HG03558 (cell line): ENCODE data around the gene BGN.

Experiments used
- ATAC-seq: cut with Tn5 transposase; IDR thresholded peaks from one replicate; pipeline ENCODE4 v1.9.1; 2021; ENCODE audit warnings: moderate number of reproducible peaks; ENCODE audit not compliant: unreplicated experiment; ENCODE audit errors: extremely low read depth

The BGN gene

DNA sequence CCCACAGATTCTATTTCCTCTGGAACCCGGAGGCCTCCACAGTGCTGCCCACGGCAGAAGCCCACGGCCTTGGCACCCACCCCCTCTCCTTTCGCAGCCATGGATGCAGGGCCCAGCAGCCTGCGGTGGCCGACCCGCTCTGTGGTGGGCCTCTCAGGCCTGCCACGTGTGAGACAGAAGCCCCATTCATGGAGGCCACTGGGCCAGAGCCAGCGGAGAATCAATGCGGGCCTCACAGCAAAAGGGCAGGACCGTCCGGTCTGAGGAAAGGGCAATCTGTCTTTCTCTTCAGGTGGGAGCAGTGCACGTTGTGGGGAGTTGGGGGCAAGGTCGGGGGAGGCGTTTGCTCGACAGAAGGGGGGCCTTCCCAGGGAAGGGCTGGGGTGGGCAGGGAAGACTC is 16.0 kb upstream of the BGN start:
- ATAC-seq, result no peak

DNA sequence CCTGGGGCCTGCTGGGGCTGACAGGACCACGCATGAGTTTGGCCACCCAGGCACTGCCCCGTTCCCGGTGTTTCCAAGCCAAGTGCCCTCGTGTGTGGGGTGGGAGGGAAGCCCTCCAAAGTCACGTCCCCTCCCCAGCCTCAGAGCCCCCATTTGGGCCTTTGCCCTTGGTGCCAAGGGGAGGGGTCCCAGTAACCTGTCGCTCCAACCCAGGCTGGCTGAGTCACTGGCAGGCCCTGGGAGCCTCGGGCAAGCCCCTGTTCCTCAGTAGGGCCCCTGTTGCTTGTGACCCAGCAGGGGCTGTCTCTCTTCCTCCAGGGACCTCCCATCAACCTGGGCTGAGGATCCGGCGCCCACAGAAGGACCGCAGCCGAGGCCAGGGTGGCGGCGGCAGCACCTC is 13.7 kb upstream of the BGN start:
- no peak for ATAC-seq

DNA sequence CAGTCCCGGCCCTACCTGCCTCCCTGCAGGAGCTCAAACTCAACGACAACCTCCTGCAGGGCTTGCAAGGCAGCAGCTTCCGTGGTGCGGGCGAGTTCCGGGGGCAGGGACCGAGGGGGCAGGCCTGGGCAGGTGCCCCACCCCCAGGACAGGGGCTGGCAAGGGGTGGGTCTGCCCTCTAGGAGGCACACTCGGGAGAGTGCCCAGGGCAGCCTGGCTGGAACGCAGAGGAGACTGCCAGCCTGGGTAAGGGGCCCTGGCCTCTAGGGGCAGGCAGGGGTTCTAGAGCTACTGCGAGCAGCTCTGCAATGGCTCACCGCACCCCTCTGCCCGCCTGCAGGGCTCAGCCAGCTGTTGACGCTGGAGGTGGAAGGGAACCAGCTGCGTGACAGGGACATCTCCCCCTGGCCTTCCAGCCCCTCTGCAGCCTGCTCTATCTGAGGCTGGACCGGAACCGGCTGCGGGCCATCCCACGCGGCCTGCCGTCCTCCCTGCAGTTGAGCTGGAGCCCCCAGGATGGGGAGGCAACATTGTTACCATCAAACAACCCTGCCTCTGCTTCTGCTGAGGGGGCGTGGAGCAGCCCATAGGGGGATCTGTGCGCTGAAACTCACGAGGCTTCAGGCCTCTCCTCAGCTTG is 12.3 kb upstream of the BGN start:
- no peak for ATAC-seq

DNA sequence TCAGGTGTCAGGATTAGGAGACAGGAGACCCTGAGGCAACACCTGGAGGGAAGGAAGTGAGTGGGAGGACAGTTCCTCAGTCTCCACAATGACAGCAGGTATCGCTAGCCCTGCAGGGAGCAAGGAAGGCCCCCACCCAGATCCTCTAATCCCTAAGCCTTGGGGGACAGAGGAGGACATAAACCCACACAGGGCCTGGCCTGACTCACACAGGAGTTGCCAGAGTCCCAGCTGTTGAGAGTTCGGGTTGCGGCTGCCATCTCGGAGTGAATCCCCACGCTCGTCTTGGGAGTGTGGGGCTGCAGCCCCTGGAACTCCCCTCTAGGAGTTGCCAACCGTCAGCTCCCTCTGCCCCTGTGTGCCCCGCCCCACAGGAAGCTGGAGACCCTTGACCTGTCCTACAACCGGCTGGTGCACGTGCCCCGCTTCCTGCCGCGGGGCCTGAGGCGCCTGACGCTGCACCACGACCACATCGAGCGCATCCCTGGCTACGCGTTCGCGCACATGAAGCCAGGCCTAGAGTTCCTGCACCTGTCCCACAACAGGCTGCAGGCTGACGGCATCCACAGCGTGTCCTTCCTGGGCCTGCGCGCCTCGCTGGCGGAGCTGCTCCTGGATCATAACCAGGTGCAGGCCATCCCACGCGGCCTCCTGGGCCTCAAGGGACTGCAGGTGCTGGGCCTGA is 9.2 kb upstream of the BGN start:
- no peak for ATAC-seq

DNA sequence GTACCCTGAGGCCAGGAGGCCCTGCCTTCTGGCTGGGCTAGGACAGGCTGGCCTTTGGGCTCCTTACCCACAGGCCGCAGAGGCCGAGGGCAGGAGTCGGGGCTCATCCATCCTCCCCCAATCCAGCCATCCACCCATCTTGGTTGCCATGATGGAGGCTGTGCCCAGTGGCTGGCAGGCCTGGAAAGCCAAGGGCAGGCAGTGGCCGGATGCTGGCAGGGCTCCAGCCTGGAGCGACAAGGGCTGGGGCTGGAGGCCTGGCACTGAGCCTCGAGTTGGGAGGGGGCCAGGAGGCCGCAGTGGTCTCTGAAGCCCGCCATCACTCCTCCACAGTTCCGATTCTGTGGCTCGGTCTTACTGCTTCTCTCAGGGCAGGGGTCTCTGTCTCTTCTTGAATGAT is 8.6 kb upstream of the BGN start:
- no peak for ATAC-seq

DNA sequence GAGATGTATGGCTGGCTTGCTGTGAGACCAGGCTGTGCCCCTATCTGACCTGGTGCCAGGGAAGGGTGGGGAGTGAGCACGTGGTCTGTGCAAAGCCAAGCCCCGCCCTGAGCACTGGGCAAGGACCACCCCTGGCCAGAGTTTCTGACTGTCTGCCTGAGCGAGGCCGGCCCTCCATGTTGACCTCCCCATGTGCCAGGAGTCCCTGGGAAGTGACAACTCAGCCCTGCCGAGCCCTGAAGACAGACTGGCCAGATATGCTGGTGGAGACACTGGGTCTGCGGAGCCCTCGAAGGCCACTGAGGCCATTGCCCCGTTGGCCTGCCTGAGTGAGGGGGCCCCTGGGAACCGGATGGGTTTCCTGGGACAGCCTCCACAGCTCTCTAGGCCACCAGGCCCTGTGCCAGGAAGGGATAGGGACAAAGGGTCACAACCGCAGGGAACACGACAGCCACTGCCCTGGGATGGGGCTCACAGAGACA is 7.1 kb upstream of the BGN start:
- no peak for ATAC-seq

DNA sequence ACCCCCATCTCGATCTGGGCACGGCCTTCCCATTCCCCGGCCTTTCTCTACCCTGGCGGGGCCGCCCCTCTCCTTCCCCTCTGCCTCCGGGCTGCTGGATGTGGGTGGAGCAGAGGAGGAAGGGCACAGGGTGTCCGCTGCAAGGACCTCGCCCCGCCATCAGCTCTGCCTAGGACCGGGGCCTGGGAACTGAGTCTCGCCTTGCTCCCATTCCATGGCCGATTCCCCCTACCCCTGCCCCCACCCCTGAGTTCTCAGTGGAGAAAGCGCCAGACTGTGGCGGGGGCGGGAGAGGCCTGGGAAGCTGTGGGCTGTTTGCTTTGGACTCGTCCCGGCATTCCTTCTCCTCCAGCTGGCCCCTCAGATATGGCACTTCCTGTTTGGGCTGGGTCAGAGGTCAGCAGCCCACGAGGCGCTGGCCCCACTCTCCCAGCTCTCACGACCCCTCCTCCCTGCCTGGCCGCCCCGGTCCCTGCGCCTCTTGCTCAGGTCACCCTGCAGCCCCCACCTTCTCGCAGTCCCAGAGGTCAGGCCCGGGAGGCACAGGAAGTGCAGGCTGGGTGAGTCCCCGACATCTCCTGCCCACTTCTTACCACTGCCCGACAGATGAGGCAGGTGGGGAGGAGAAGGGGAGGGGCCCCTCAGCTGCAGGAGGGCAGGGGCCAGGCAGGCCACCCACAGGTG is 6.4 kb upstream of the BGN start:
- ATAC-seq, result no peak

DNA sequence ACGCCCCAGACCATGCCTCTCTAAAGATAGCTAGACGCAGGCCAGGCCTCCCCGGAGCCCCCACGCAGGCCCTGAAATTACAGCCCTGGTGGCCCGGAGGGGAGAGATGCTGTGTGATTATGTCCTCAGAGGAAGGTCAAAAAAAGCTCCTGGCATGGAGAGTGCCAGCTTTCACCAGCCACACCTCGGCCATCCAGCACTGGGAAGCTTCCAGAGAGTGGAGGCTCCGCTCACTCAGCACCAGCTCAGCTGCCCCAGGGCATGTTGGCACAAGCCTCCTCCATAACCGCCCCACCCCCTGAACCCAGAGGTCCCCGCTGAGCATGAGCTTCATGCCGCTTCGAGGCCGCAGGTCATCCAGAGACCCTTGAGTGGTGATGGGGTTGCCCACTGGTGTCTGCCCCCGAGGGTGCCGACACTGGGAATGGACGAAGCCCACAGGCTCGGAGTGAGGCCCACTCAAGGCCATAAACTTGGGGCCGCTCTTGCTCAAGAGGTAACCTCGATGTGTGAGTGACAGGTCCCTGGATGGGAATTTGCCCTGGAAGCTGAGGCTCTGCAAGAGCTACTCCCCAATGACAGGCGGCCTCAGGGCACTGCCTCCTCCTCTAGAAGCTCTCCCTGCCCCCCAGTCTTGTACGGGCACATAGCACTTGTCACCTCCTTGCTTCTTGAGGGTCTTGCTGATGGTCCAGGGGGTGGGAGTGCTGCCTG is 4.4 kb upstream of the BGN start:
- no peak for ATAC-seq

DNA sequence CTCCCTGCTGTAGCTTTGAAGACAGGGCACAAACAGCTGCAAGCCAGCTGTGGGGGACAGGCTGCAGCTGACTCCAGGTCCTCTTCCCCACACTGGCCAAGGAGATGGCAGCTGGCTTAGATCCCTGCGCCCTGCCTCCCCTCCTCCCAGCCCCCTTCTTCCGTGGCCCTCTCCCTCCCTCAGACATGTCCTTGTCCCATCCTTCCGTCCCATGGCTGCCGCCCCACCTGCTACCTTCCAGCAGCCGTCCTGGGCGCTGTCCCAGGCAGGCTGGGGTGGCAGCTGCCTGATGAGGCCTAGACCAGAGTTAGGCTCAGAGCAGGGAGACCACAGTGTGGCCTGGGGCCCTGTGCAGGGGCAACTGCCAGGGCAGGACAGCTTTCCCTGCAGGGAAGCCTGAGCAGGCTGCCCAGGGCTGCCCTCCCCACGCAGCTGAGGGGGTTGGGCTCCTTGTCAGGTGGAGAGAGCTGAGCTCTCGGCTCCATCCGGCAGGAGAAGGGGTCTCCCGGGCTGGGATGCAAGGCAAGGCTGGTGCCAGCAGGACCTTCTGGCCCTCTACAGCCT is 3.3 kb upstream of the BGN start:
- ATAC-seq, result no peak

DNA sequence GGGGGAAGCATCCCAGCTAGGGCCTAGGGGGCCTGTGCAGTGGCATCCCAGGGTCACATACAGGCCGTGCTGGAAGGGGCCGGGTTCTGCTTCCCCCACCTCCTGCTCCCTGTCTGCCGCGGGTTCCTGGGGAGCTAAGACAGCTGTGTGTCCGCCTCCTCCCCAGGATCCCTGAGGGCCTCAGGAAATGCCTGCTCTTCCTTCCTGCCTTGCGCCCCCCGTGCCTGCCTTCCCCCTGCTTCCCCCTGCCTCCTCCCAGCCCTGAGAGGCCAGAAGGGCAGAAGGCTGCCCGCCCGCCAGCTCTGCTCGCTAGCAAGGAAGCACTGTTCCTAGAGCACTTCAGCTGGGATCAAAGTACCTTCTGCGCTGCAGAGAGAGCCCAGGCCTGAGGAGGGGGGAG is 2.9 kb upstream of the BGN start:
- ATAC-seq, result no peak

DNA sequence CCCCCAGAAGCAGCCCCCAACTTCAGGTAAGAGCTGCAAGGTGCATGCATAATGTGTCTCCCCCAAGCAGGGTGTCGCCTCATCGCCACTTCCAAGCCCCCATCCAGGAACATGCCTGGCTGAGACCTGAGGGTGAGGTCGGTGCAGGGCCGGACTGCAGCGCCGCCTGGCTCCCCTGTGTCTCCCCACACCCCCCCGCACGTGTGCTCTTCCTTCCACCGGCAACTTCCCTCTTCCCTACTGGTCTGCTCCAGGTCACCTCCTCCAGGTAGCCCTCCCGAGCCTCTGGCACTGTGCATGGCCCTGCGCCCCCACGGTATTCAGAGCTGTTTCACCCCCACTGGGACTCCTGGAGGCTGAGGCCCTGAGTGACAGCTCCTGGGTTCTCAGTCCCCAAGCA is 2.2 kb upstream of the BGN start:
- no peak for ATAC-seq

DNA sequence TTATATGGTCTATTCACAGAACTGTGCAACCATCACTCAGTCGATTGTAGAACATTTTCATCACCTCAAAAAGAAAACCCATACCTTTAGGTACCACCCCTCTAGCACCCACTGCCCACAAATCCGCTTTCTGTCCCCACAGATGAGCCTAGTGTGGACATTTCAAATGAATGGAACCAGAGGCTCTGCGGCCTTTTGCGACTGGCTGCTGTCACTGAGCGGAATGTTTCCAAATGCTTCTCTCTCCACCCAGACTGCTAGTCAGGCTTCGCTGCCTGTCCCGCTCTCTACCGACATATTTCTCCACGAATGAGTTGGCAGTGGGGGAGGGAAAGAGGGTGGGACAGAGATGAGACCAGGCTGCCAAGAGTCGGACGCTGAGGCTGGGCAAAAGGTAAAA is 1.7 kb upstream of the BGN start:
- ATAC-seq, result no peak

DNA sequence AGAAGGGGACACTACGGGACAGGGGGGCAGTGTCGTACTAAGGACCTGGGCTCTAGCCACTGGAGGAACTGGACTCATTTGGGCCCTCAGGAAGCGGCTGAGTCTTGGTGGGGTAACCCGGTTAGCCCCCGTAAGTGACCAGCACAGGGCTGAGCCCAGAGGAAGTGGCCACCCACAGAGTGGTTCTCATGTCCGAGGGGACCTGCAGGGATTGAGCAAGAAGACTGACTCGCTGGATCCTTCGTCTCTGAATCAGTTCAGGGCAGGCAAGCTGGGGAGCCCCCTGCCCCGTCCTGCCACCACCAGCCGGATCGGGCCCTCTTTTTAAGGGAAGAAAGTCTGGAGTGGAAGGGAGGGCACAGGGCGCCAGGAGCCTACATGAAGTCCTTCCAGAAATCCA is 719 bp upstream of the BGN start:
- ATAC-seq, result no peak

DNA sequence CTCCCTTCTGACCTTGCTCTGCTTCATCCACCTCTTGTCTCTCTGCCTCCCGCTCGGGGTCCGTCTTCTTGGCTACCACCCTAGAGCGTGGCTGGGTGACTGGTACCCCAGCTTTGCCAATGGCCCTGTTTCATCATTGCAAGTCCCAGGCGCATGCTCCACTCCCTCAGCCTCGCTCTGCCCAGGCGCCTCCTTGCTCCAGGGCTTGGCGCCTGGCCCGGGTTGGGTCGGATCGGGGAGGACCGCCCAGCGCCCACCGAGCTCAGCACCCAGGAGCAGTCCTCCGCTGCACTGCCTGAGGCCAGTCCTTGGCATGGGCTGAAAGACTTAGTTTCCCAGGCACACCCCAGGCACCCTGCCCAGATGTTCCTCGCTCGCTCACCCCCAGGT is 577 bp downstream of the BGN start:
- no peak for ATAC-seq

DNA sequence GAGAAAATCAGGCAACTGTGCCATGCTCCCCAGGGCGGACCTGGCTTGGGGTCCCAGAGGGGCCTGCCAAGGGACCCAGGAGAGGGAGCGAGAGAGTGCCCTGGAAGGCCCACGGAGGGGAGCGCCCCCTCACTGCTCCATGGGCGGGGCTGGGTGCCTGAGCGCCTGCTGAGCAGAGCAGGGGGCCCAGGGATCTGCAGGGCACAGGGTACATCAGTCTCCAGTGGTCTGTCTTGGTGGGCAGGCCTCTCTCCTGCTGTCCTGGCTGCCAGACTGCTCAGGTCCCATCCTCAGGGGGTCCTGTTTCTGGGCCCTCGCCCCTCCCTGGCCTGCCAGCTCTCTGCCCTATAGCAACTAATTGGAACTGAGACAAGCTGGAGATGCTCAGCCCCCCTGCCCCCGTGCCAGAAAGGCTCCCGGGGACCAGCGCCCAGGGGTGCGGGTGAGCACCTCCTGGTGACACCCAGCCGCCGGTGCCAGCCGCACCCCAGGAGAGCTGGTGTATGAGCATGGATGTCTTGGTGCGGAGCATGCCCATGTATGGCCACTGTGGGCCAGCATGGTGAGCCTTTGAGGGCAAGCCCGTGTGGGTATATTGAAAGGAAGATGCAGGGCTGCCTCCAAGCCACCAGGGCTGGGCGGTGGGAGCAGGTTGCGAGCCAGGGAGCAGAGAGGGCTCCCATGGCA is 1.3 kb downstream of the BGN start:
- no peak for ATAC-seq

DNA sequence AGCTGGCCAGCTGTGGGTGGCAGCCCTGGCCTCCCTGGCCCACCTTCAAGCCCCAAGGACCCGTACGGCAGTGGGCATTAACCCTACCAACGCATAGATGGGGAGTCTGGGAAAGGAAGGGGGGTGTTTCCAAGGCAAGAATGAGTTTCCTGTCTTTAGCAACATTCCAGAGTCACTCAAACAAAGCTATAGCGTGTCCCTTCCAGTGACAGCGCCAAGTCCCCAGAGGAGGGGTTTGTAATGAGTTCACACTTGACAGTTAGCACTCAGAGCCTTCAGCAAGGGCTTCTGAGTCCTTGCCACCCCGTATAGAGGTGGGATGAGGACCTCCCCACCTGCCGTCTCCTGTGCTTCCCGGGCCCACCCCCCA is 1.8 kb downstream of the BGN start:
- no peak for ATAC-seq

DNA sequence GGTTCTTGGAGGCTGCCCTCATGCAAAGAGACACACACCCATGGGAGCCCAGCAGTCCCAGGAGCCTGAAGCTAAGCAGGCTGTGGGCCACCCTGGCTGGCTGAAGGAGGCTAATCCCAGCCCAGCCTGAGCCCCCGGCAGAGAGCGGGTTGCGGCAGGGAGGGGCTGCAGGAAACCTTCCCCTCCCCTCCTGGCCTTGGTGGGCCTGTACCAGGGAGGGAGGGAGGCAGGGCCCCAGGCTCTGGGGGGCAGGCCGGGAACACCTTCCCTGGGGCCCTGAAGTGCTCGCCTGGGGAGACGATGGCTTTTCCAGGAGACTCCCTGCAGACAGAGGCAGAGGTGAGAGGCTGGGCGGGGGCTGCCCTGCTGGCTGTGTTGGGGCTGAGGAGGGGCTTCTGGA is 3.7 kb downstream of the BGN start:
- ATAC-seq, result no peak

DNA sequence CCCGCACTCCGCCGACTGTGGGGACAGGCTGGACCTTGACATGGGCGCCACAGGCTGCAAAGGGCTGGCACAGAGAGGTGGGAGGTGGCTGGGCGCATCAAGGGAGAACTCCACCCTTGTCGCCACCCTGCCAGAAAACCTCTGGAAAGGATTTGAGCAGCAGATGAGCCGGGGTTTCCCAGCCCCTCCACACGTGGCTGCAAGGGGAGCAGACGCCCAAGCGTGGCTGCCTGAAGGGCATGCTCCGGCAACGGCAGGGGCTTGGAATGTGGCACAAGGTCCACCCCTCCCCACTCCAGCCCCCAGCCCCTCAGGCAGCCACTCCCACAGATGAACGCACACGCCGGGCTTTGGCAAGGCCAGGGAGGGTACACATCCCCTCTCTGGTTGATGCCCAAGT is 4.6 kb downstream of the BGN start:
- ATAC-seq, result no peak

DNA sequence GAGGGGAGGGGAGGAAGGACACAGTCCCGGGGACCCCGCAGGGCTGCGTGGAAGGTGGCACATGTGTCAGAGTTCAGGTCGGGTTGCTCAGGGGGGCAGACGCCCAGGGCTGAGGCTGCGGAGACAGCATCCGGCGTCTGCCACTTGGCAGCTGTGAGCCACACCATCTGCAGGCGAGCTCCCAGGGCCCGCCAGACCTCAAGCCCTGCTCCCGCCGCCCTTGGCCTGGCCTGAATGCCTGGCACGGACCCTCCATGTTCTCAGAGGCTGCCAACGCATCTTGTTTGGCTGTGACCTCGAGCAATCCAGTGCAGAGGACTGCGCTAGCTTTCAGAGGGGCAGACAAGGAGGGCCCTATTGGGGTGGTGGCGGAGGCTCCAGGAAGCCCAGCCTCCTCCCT is 5.1 kb downstream of the BGN start:
- no peak for ATAC-seq

DNA sequence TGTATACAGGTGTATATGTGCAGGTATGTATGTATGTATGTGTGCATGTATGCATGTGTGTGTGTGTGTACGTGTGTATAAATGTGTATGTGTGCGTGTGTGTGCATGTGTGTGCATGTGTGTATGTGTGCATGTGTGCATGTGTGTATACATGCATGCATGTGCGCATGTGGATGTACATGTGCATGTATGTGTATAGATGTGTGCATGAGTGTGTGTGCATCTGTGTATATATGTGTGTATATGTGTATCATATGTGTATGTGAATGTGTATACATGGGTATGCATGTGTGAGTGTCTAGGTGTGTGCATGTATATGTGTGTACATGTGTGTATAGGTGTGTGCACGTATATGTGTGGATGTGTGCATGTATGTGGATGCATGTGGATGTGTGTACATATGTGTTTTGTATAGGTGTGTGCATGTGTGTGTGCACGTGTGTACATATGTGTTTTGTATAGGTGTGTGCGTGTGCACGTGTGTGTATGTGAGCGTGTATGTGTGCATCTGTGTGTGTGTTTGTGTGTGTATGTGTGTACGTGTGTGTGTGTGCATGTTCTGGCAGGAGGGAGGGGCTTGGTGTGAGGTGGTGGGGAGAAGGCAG is 6.0 kb downstream of the BGN start:
- ATAC-seq, result no peak
